Smooth muscle cell (in vitro differentiated cells): ENCODE results near the gene TSPO. TPM values are rescaled to one million over a fixed set of nuclear protein-coding genes. Genes with fewer than 3 reads are reported as not detected.

Source experiments
- DNase-seq: peaks from one replicate; lab custom pipeline; 2025; ENCODE audit not compliant: unreplicated experiment; lab: John Stamatoyannopoulos, UW
- H2AFZ ChIP-seq: fragments of 200-600 bp; sonication (generic); 2 replicates; pipeline ENCODE4 v1.6.0; 2016; ENCODE audit warnings: antibody characterized with exemption, low read depth, mild to moderate bottlenecking
- H3F3A ChIP-seq: fragments of 200-600 bp; sonication (generic); 2 replicates; pipeline ENCODE4 v1.6.0; 2017; ENCODE audit warnings: antibody characterized with exemption, low read depth
- H3K27ac ChIP-seq: fragments of 200-600 bp; sonication (generic); 2 replicates; pipeline ENCODE4 v1.5.1; 2016; ENCODE audit warnings: low read depth, mild to moderate bottlenecking
- H3K27me3 ChIP-seq: fragments of 200-600 bp; sonication (generic); 2 replicates; pipeline ENCODE4 v1.6.1; 2016; ENCODE audit warnings: low read depth, mild to moderate bottlenecking
- H3K36me3 ChIP-seq: fragments of 200-600 bp; sonication (generic); 2 replicates; pipeline ENCODE4 v1.5.1; 2016; ENCODE audit warnings: low read depth
- H3K4me1 ChIP-seq: fragments of 200-600 bp; sonication (generic); 2 replicates; pipeline ENCODE4 v1.5.1; 2016; ENCODE audit warnings: low read depth
- H3K4me2 ChIP-seq: fragments of 200-600 bp; sonication (generic); 2 replicates; pipeline ENCODE4 v1.6.0; 2016; ENCODE audit warnings: mild to moderate bottlenecking
- H3K4me3 ChIP-seq: fragments of 200-600 bp; sonication (generic); 2 replicates; pipeline ENCODE4 v1.5.1; 2016; ENCODE audit warnings: mild to moderate bottlenecking
- H3K79me2 ChIP-seq: fragments of 200-600 bp; sonication (generic); 2 replicates; pipeline ENCODE4 v1.6.0; 2016; ENCODE audit warnings: low read depth, mild to moderate bottlenecking
- H3K9ac ChIP-seq: fragments of 200-600 bp; sonication (generic); 2 replicates; pipeline ENCODE4 v1.6.0; 2016; ENCODE audit warnings: low read depth
- H3K9me3 ChIP-seq: fragments of 200-600 bp; sonication (generic); replicated peaks from 2 replicates; pipeline ENCODE4 v1.5.1; 2016; ENCODE audit warnings: low read depth
- H4K20me1 ChIP-seq: fragments of 200-600 bp; sonication (generic); 2 replicates; pipeline ENCODE4 v1.6.0; 2016; ENCODE audit warnings: low read depth
- WGBS: methylation state at CpG from one replicate; pipeline ENCODE4 v1.1.7; 2016; ENCODE audit warnings: low lambda C conversion rate; 5-methylcytosine and 5-hydroxymethylcytosine counted together
- polyA plus RNA-seq: library from polyadenylated mRNA; unstranded; fragments of >200 nt; fragmentation: Nextera tagmentation; extraction: Ambion mirVana; gene quantifications from 2 replicates; pipeline ENCODE4 v1.2.1, GENCODE V29; 2016
- total RNA-seq: library from RNA; depleted of rRNA; stranded (reverse); fragments of >200 nt; gene quantifications from 2 replicates; pipeline ENCODE4 v1.2.3, GENCODE V29; 2014
- TF ChIP-seq, protein P1 (sequence below): fragments of 200-600 bp; sonication (generic); IDR thresholded peaks from 2 replicates; pipeline ENCODE4 v1.5.1; 2017; ENCODE audit warnings: borderline replicate concordance, mild to moderate bottlenecking, antibody characterized with exemption; ENCODE audit not compliant: insufficient read depth, poor library complexity, severe bottlenecking

The TSPO gene
- total and polyA plus RNA-seq, 2 experiments from 2014 or later, result 170 to 251 TPM

DNA sequence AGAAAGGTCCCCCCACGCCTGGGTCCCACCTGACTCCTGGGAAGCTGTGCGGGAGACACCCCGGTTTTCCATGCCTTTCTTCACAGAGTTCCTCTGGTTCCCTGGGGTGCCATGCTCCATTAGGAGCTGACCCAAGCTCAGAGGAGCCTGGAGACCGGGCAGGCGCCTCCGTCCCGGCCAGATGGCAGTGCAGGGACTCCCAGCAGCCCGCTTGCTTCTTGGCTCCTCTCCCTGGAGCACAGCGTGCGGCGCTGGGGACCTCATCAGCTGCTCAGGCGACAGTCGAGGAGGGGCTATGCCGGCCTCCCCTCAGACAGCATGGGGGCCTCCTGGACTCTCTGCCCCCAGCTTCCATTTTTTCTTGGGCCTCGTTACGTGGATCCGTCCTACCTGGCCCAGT lies 48.7 kb downstream of the TSPO start:
- Histone ChIP-seq H3F3A (no peaks in the 10 kb centered on the region), H3K4me3 (no peak overlapping the region), H4K20me1 (no peaks in the 10 kb centered on the region), H2AFZ (no peak overlapping the region), H3K9ac (no peak overlapping the region), H3K4me1 (no peaks in the 10 kb centered on the region), H3K27ac (no peak overlapping the region), H3K36me3 (no peaks in the 10 kb centered on the region), H3K27me3 (no peaks in the 10 kb centered on the region), H3K9me3 (no peaks in the 10 kb centered on the region), H3K4me2 (no peak overlapping the region), H3K79me2 (no peaks in the 10 kb centered on the region)
- TF ChIP-seq, protein P1, sequence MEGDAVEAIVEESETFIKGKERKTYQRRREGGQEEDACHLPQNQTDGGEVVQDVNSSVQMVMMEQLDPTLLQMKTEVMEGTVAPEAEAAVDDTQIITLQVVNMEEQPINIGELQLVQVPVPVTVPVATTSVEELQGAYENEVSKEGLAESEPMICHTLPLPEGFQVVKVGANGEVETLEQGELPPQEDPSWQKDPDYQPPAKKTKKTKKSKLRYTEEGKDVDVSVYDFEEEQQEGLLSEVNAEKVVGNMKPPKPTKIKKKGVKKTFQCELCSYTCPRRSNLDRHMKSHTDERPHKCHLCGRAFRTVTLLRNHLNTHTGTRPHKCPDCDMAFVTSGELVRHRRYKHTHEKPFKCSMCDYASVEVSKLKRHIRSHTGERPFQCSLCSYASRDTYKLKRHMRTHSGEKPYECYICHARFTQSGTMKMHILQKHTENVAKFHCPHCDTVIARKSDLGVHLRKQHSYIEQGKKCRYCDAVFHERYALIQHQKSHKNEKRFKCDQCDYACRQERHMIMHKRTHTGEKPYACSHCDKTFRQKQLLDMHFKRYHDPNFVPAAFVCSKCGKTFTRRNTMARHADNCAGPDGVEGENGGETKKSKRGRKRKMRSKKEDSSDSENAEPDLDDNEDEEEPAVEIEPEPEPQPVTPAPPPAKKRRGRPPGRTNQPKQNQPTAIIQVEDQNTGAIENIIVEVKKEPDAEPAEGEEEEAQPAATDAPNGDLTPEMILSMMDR, result no peak
- no peak for DNase-seq
- whole genome bisulfite sequencing, result 84% methylated on average over 17 of the region's 17 CpGs

DNA sequence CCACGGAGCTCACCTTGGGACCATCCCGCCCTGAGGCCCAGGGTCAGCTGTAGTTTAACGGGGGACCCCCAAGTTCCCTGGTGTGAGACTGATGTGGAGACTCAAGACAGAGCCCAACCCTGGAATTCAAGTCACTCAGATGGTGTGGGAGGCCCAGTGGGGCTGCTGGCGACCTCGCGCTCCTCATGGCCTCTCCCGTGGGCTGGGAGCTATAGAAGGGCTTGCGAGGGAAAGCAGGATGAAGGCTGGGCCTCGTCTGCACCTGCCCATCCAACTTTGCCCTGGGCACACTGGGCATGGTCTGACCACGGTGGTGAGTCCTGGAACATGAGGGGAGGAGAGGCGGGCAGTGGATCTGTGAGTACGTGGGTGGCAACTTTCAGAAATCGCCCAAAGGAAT lies 49.2 kb downstream of the TSPO start:
- Histone ChIP-seq H3K27me3 (no peaks in the 10 kb centered on the region), H3K4me2 (no peak overlapping the region), H3K79me2 (no peaks in the 10 kb centered on the region), H3K4me1 (no peaks in the 10 kb centered on the region), H2AFZ (no peak overlapping the region), H3K9ac (no peak overlapping the region), H3K36me3 (no peaks in the 10 kb centered on the region), H3K27ac (no peak overlapping the region), H3K4me3 (no peak overlapping the region), H3F3A (no peaks in the 10 kb centered on the region), H4K20me1 (no peaks in the 10 kb centered on the region), H3K9me3 (no peaks in the 10 kb centered on the region)
- no peak for DNase-seq
- WGBS, result 96% methylated on average over 13 of the region's 13 CpGs
- TF ChIP-seq, protein P1, result no peak

DNA sequence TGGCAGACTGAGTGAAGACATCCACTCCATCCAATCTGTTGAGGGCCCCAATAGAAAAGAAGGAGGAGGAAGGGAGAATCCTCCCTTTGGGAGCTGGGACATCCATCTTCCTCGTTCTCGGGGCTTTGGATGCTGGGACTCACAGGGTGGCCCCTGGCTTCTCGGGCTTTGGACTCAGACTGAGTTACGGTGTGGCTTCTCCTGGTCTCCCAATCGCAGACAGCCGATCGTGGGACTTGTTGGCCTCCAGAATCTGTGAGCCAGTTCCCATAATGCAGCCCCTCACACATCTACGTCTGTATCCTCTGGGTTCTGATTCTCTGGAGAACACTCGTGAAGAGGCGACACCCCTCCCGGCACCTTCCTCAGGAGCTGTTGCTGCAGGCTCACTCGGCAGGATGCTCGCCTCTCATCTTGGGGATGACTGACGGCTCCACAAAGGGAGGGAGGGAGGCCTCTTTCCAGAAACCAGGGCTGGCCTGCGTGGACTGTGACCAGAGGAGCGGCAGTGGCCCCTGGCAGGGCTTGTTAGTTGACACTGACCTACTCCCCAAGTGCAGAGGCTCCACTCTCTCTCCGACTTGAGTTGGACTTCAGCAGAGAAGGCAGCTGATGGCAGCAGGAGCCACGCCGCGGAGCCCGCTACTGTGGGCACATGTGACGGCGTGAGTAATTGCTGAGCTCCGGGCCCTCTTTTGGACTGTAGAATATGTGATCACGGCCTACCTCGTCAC lies 50.3 kb downstream of the TSPO start:
- Histone ChIP-seq H4K20me1 (no peaks in the 10 kb centered on the region), H2AFZ (no peak overlapping the region), H3K27me3 (no peaks in the 10 kb centered on the region), H3K36me3 (no peaks in the 10 kb centered on the region), H3K27ac (no peak overlapping the region), H3K79me2 (no peaks in the 10 kb centered on the region), H3K9me3 (no peaks in the 10 kb centered on the region), H3K4me2 (no peak overlapping the region), H3K4me1 (no peaks in the 10 kb centered on the region), H3K9ac (no peak overlapping the region), H3K4me3 (no peak overlapping the region), H3F3A (no peaks in the 10 kb centered on the region)
- 98% methylated on average over 26 of the region's 26 CpGs for WGBS
- no peak for DNase-seq
- TF ChIP-seq, protein P1, result no peak

DNA sequence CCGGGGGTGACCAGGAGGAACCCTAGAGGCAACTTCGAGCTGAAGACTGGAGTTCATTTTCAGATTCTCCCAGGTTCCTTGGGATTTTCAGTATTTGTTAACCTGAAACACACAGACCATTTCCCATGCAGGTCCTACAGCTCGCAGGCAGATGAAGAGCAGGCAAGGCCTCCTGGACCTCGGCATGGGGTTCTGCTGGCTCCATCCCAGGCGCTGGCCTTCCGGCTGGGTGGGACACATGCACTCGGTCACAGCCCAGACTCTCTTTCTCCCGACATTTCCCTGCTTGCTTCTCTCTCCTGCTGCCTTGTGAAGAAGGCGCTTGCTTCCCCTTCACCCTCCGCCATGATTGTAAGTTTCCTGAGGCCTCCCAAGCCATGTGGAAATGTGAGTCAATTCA lies 51.0 kb downstream of the TSPO start:
- no peak overlapping the region for H3K9ac ChIP-seq
- no peak overlapping the region for H2AFZ ChIP-seq
- TF ChIP-seq, protein P1, result no peak
- no peaks in the 10 kb centered on the region for H3K79me2 ChIP-seq
- H3K4me2 ChIP-seq, result no peak overlapping the region
- H3F3A ChIP-seq, result no peaks in the 10 kb centered on the region
- DNase-seq, result no peak
- H3K4me1 ChIP-seq, result no peaks in the 10 kb centered on the region
- H3K27ac ChIP-seq, result no peak overlapping the region
- no peaks in the 10 kb centered on the region for H4K20me1 ChIP-seq
- no peaks in the 10 kb centered on the region for H3K27me3 ChIP-seq
- no peaks in the 10 kb centered on the region for H3K36me3 ChIP-seq
- no peak overlapping the region for H3K4me3 ChIP-seq
- 96% methylated on average over 10 of the region's 10 CpGs for WGBS
- no peaks in the 10 kb centered on the region for H3K9me3 ChIP-seq
